Suprapubic skin (tissue), 4 donors: ENCODE data around the gene SLC27A5. TPM values are rescaled to one million over a fixed set of nuclear protein-coding genes. Genes with fewer than 3 reads are reported as not detected.
"Not testable (repeated sequence)": the region's sequence is repeated elsewhere in the genome, so short reads cannot be mapped to it uniquely, and the experiment has no call there.

Experiments
- DNase-seq, 2 donors: peaks; one replicate each; pipeline ENCODE4 v3.0.0-alpha.2; 2019; ENCODE audit warnings: low spot score in 2 of 2
- H3K27ac ChIP-seq: fragments of 200-600 bp; sonication (generic); one replicate; pipeline ENCODE4 v1.5.1; 2019
- H3K27me3 ChIP-seq: fragments of 200-600 bp; sonication (generic); one replicate; pipeline ENCODE4 v1.5.1; 2019
- H3K36me3 ChIP-seq: fragments of 200-600 bp; sonication (generic); one replicate; pipeline ENCODE4 v1.5.1; 2019
- H3K4me1 ChIP-seq: fragments of 200-600 bp; sonication (generic); one replicate; pipeline ENCODE4 v1.5.1; 2019
- H3K4me3 ChIP-seq: fragments of 200-600 bp; sonication (generic); one replicate; pipeline ENCODE4 v1.5.1; 2019; ENCODE audit warnings: mild to moderate bottlenecking
- H3K9me3 ChIP-seq: fragments of 200-600 bp; sonication (generic); one replicate; pipeline ENCODE4 v1.5.1; 2019
- EP300 ChIP-seq: sonication (generic); formaldehyde crosslinking; IDR thresholded peaks from one replicate; pipeline ENCODE4 v1.6.1; 2017; ENCODE audit warnings: antibody characterized with exemption
- POLR2A ChIP-seq, 2 donors: fragments of 450-650 bp; IDR thresholded peaks; one replicate each; pipeline ENCODE4 v1.6.1; 2017; ENCODE audit warnings: antibody characterized with exemption in 2 of 2, mild to moderate bottlenecking in 2 of 2, moderate library complexity in 2 of 2
- POLR2AphosphoS5 ChIP-seq, 3 donors: sonication (generic); formaldehyde crosslinking; IDR thresholded peaks; one replicate each; pipeline ENCODE4 v1.6.1; 2017; ENCODE audit warnings: antibody characterized with exemption in 3 of 3
- WGBS: methylation state at CpG from one replicate; pipeline ENCODE4 v1.1.5; 2018; 5-methylcytosine and 5-hydroxymethylcytosine counted together
- total RNA-seq, 4 donors: library from RNA; depleted of rRNA; stranded (reverse); fragments of >200 nt; gene quantifications; one replicate each; pipeline ENCODE4 v1.1.0, GENCODE V29; 2016
- TF ChIP-seq, protein P1 (sequence below), 2 donors: fragments of 200-600 bp in 1 of 2; fragments of 450-650 bp in 1 of 2; sonication (generic) in 1 of 2; IDR thresholded peaks; one replicate each; pipeline ENCODE4 v1.5.1; 2016 to 2019; ENCODE audit warnings: antibody characterized with exemption in 2 of 2, mild to moderate bottlenecking in 1 of 2, moderate library complexity in 1 of 2

SLC27A5 gene
- total RNA-seq, 4 donors from 2014 or later: 2.1 to 19.1 (median 10.7) TPM

DNA sequence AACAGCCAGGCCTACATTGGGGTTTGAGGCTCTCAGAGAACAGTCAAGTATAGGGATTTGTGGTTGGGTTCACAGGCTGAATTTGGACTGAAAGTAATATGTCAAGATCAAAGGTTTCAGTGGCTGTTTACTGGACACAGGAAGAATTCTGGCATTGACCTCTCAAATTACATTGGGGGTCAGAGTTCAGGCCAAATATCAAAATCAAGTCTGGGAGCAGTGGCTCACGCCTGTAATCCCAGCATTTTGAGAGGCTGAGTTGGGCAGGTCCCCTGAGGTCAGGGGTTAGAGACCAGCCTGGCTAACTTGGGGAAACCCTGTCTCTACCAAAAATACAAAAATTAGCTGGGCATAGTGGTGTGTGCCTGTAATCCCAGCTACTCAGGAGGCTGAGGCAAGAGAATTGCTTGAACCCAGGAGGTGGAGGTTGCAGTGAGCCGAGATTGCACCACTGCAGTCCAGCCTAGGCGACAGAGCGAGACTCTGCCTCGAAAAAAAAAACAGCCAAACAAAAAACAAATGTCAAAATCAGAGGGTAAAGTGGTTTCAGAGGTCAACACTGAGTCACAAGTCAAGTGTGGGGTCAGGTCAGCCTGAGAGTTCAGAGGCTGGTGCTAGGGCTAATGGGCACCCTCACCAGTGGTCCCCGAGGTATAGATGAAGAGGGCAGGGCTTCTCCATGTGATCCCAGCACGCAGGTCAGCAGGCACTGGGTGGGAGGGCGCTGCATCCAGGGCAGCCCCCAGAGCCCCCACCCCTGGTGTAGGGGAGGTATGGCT, 1.5 kb downstream of the SLC27A5 start:
- no peak for DNase-seq
- peaks cover 19% of the 10 kb centered on the region for H3K4me1 ChIP-seq
- no peak overlapping the region for H3K4me3 ChIP-seq
- H3K36me3 ChIP-seq: no peaks in the 10 kb centered on the region
- 73% methylated on average over 8 of the region's 8 CpGs for WGBS
- no peaks in the 10 kb centered on the region for H3K27me3 ChIP-seq
- no peak overlapping the region for H3K27ac ChIP-seq
- no peaks in the 10 kb centered on the region for H3K9me3 ChIP-seq
- no peak for TF ChIP-seq EP300
- TF ChIP-seq, protein P1, sequence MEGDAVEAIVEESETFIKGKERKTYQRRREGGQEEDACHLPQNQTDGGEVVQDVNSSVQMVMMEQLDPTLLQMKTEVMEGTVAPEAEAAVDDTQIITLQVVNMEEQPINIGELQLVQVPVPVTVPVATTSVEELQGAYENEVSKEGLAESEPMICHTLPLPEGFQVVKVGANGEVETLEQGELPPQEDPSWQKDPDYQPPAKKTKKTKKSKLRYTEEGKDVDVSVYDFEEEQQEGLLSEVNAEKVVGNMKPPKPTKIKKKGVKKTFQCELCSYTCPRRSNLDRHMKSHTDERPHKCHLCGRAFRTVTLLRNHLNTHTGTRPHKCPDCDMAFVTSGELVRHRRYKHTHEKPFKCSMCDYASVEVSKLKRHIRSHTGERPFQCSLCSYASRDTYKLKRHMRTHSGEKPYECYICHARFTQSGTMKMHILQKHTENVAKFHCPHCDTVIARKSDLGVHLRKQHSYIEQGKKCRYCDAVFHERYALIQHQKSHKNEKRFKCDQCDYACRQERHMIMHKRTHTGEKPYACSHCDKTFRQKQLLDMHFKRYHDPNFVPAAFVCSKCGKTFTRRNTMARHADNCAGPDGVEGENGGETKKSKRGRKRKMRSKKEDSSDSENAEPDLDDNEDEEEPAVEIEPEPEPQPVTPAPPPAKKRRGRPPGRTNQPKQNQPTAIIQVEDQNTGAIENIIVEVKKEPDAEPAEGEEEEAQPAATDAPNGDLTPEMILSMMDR (IDR thresholded peaks at IDR 0.05): no peak
- no peak for TF ChIP-seq POLR2A (IDR thresholded peaks at IDR 0.05)
- no peak for TF ChIP-seq POLR2AphosphoS5 (IDR thresholded peaks at IDR 0.05)

DNA sequence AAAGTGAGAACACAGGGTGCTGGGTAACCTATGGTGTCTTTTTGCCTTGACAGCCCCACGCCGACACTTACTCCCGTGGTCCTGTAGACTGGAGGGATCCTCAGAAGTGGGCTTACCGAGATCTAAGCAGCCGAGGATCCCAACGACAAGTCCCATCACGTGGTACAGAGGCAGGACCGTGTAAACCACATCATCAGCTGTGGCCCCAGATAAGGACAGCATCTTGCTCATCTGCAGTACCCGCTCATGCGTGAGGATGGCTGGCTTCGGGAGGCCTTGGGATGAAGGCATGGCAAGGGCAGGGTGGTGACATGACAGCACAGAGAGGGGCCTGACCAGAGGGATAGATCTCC, 2.1 kb downstream of the SLC27A5 start:
- H3K4me3 ChIP-seq: no peak overlapping the region
- H3K9me3 ChIP-seq: no peaks in the 10 kb centered on the region
- H3K27ac ChIP-seq: no peak overlapping the region
- no peaks in the 10 kb centered on the region for H3K36me3 ChIP-seq
- H3K4me1 ChIP-seq: peaks cover 13% of the 10 kb centered on the region
- no peak for TF ChIP-seq POLR2AphosphoS5 (IDR thresholded peaks at IDR 0.05)
- no peak for TF ChIP-seq EP300
- no peak for TF ChIP-seq POLR2A (IDR thresholded peaks at IDR 0.05)
- TF ChIP-seq, protein P1 (IDR thresholded peaks at IDR 0.05): no peak
- H3K27me3 ChIP-seq: no peaks in the 10 kb centered on the region
- DNase-seq: no peak
- WGBS: 76% methylated on average over 11 of the region's 11 CpGs

DNA sequence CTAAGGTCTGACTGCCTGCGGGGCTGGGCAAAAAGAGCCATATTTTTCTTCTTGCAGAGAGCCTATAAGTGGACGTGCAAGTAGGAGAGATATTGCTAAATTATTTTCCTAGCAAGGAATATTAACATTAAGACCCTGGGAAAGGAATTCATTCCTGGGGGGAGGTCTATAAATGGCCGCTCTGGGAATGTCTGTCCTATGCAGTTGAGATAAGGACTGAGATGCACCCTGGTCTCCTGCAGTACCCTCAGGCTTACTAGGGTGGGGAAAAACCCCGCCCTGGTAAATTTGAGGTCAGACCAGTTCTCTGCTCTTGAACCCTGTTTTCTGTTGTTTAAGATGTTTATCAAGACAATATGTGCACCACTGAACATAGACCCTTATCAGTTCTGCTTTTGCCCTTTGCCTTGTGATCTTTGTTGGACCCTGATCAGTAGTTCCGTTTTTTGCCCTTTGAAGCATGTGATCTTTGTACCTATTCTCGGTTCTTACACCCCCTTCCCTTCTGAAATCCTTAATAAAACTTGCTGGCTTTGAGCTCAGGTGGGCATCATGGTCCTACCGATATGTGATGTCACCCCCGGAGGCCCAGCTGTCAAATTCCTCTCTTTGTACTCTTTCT, 4.1 kb downstream of the SLC27A5 start:
- WGBS: 87% methylated on average over 7 of the region's 8 CpGs
- not testable (repeated sequence) for H3K27ac ChIP-seq, H3K27me3 ChIP-seq, DNase-seq, H3K36me3 ChIP-seq, H3K4me3 ChIP-seq, H3K4me1 ChIP-seq, H3K9me3 ChIP-seq

DNA sequence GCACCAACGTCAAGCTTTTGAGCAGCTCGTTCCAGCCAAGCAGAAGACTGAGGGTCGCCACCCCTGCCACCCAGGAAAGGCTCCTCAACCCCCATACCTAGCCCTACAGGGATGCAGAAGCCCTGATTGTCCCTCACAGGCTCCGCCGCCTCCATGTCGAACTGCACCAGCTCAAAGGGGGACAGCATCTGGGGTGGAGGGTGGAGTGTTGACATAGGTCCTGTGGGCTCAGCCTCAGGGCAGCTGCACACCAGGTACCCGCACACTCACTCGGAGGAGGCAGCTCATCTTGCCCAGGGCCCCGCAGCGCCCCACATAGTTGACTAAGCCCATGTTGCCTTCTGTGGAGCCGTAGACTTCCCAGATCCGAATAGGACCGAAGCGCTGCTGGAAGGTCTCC, 11.6 kb downstream of the SLC27A5 start:
- no peak for TF ChIP-seq POLR2A (IDR thresholded peaks at IDR 0.05)
- no peak for TF ChIP-seq EP300
- TF ChIP-seq POLR2AphosphoS5 (IDR thresholded peaks at IDR 0.05): no peak
- TF ChIP-seq, protein P1 (IDR thresholded peaks at IDR 0.05): no peak
- Histone ChIP-seq H3K36me3 (no peaks in the 10 kb centered on the region), H3K27me3 (no peaks in the 10 kb centered on the region), H3K4me1 (peaks cover 22% of the 10 kb centered on the region), H3K9me3 (no peaks in the 10 kb centered on the region), H3K4me3 (peak overlapping the region; percentile 56), H3K27ac (no peak overlapping the region)
- 96% methylated on average over 5 of the region's 14 CpGs for WGBS
- no peak for DNase-seq

DNA sequence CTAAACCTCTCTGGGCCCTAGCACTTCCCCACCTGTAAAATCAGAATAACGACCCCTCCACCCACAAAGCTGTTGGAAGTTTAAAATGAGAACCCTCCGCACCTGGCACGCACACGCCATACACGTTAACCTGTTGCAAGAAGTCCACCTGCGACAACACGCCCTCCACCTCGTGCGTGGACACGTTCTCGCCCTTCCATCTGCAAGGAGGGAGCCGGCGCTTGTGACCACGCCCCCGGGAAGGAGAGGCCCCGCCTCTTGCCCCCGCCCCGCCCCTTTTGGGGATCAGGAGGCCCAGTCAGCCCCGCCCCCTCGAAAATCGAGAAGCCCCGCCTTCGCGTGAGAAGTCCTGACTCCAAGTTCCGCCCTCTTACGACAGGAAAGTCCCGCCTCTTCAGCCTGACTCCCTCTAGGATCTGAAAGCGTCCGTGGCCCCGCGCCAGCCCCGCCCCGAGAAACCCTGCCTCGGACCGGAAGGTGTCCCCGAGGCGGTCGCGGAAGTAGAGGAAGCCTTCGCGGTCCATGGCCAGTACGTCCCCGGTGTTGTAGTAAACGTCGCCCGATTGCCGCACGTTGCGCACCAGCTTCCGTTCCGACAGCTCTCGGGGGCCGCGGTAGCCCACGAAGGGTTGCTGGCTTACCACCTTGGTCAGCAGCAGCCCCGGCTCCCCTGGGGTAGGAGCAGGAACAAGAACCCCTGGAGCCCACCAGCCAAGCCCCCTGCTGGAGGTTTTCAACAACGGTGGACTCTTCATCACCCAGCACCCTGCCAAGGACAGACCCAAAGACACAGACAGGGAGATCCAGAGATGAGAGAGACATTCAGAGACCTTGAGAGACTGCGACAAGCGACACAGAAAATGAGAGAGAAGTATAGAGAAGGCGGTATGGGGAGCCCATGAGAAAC, 12.5 kb downstream of the SLC27A5 start:
- Histone ChIP-seq H3K9me3 (no peaks in the 10 kb centered on the region), H3K36me3 (no peaks in the 10 kb centered on the region), H3K27me3 (no peaks in the 10 kb centered on the region), H3K4me3 (peak overlapping the region; percentile 56), H3K27ac (peak overlapping the region; percentile 64), H3K4me1 (peaks cover 22% of the 10 kb centered on the region)
- DNase-seq: peak; percentile 100
- WGBS: 2% methylated on average over 20 of the region's 60 CpGs
- peak in 2 of 3 donors; percentile 81 to 90 for TF ChIP-seq POLR2AphosphoS5 (IDR thresholded peaks at IDR 0.05)
- no peak for TF ChIP-seq POLR2A (IDR thresholded peaks at IDR 0.05)
- TF ChIP-seq, protein P1 (IDR thresholded peaks at IDR 0.05): peak in 1 of 2 donors; percentile 12
- no peak for TF ChIP-seq EP300
